ENCODE measurements around the gene CRYGB. TPM values are rescaled to one million over a fixed set of nuclear protein-coding genes. Genes with fewer than 3 reads are reported as not detected.

Gene CRYGB
- total and polyA plus RNA-seq, 10 of the 15 experiments (the other 5 are each of a cell fraction or from before 2014, with no cell fraction given): not detected

DNA sequence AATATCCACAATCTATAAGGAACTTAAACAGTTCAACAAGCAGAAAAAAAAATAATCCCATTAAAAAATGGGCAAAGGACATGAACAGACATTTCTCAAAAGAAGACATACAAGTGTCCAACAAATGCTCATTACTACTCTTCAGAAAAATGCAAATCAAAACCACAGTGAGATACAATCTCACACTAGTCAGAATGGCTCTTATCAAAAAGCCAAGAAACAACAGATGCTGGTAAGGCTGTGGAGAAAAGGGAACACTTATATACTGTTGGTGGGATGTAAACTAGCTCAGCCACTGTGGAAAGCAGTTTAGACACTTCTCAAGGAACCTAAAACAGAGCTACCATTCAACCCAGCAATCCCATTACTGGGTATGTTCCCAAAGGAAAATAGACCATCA lies 7.2 kb upstream of the CRYGB start:
- Histone ChIP-seq H3K36me3 (ENCODE audit: control insufficient read depth in 2 of 2, insufficient read depth in 2 of 2, low read length in 1 of 2) (no peaks in the 10 kb centered on the region), H3K27me3 (replicated peaks in 1 of 2; ENCODE audit: control insufficient read depth in 2 of 2, insufficient read depth in 2 of 2, low read length in 1 of 2) (no peaks in the 10 kb centered on the region; a peak in 2 of 4 replicates), H3K4me1 (ENCODE audit: control insufficient read depth, insufficient read depth, low read length) (no peaks in the 10 kb centered on the region), H3K9ac (ENCODE audit: control insufficient read depth, insufficient read depth, low read length) (no peak overlapping the region), H3K9me3 (replicated peaks; ENCODE audit: control insufficient read depth, insufficient read depth, low read length) (no peaks in the 10 kb centered on the region), H3K27ac (ENCODE audit: control insufficient read depth, insufficient read depth) (no peak overlapping the region), H4K20me1 (ENCODE audit: control insufficient read depth, insufficient read depth) (no peaks in the 10 kb centered on the region), H2AFZ (ENCODE audit: control insufficient read depth, low read depth, low read length) (no peak overlapping the region), H3K4me2 (ENCODE audit: control insufficient read depth, insufficient read depth) (no peak overlapping the region), H3K79me2 (ENCODE audit: control insufficient read depth, insufficient read depth, low read length) (no peaks in the 10 kb centered on the region), H3K4me3 (no peak overlapping the region)
- ChIA-PET POLR2A (no interaction called here), RAD21 (ENCODE audit: unreplicated experiment) (interaction anchor here (0.6 kb wide), 1 partner anchor 824 kb away, joined by 3 read pairs; no protein-coding TSS in a partner anchor), CTCF (interaction anchor here (1.1 kb wide), 1 partner anchor 11 kb away, joined by 4 read pairs; no protein-coding TSS in a partner anchor), SMC1A (ENCODE audit: uncharacterized antibody, unreplicated experiment) (interaction anchor here (0.7 kb wide), 1 partner anchor 229 kb away, joined by 3 read pairs; no protein-coding TSS in a partner anchor)
- no TSS peak for BruUV-seq (replicated peaks)
- FAIRE-seq (no peak), DNase-seq (ENCODE audit: low read depth, low spot score) (no peak), ATAC-seq (no peak)
- in situ Hi-C loops (cut with MboI): no loop called here
- TF ChIP-seq TCF12 (IDR thresholded peaks at IDR 0.05; ENCODE audit: low read depth, low read length): no peak
- TF ChIP-seq HCFC1 (IDR thresholded peaks at IDR 0.05; ENCODE audit: low read length): no peak
- no peak for TF ChIP-seq PKNOX1 (IDR thresholded peaks at IDR 0.05)
- no peak for TF ChIP-seq HDAC2 (IDR thresholded peaks at IDR 0.05)
- TF ChIP-seq PAX8 (IDR thresholded peaks at IDR 0.05): no peak
- TF ChIP-seq POLR2AphosphoS5 (IDR thresholded peaks at IDR 0.05; ENCODE audit: low read length): no peak
- no peak for TF ChIP-seq RAD21 (IDR thresholded peaks at IDR 0.05; ENCODE audit: insufficient read depth, low read depth, low read length)
- TF ChIP-seq ZNF622 (IDR thresholded peaks at IDR 0.05): no peak
- TF ChIP-seq, protein P1, sequence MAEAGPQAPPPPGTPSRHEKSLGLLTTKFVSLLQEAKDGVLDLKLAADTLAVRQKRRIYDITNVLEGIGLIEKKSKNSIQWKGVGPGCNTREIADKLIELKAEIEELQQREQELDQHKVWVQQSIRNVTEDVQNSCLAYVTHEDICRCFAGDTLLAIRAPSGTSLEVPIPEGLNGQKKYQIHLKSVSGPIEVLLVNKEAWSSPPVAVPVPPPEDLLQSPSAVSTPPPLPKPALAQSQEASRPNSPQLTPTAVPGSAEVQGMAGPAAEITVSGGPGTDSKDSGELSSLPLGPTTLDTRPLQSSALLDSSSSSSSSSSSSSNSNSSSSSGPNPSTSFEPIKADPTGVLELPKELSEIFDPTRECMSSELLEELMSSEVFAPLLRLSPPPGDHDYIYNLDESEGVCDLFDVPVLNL (IDR thresholded peaks at IDR 0.05; ENCODE audit: low read depth, low read length): no peak
- TF ChIP-seq, protein P2, sequence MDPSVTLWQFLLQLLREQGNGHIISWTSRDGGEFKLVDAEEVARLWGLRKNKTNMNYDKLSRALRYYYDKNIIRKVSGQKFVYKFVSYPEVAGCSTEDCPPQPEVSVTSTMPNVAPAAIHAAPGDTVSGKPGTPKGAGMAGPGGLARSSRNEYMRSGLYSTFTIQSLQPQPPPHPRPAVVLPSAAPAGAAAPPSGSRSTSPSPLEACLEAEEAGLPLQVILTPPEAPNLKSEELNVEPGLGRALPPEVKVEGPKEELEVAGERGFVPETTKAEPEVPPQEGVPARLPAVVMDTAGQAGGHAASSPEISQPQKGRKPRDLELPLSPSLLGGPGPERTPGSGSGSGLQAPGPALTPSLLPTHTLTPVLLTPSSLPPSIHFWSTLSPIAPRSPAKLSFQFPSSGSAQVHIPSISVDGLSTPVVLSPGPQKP (IDR thresholded peaks at IDR 0.05; ENCODE audit: low read depth, low read length): no peak
- TF ChIP-seq EGR1 (IDR thresholded peaks at IDR 0.05; ENCODE audit: borderline replicate concordance in 1 of 2, low read depth in 2 of 2, low read length in 2 of 2): no peak
- no peak for TF ChIP-seq EP300 (IDR thresholded peaks at IDR 0.05; ENCODE audit: borderline replicate concordance in 1 of 2, control insufficient read depth in 1 of 2, low read depth in 2 of 2, low read length in 2 of 2)
- no peak for TF ChIP-seq KLF5 (IDR thresholded peaks at IDR 0.05; ENCODE audit: partially characterized antibody)
- TF ChIP-seq EZH2 (IDR thresholded peaks at IDR 0.05; ENCODE audit: borderline replicate concordance, control insufficient read depth, low read depth, low read length): no peak
- no peak for TF ChIP-seq MEF2B (IDR thresholded peaks at IDR 0.05; ENCODE audit: partially characterized antibody, poor library complexity, severe bottlenecking)
- no peak for TF ChIP-seq NRF1 (conservative IDR thresholded peaks at IDR 0.05; ENCODE audit: low read depth, low read length)
- no peak for TF ChIP-seq TCF3 (IDR thresholded peaks at IDR 0.05; ENCODE audit: borderline replicate concordance, insufficient read depth, low read depth, low read length)
- no peak for TF ChIP-seq ZNF274 (IDR thresholded peaks at IDR 0.05; ENCODE audit: insufficient read depth, insufficient read length)
- intact Hi-C loops (cut with micrococcal nuclease; ENCODE audit: unreplicated experiment): no loop called here
